Mammary epithelial cell (primary cell): ENCODE results near the gene LYPD4.

Experiments
- EZH2 ChIP-seq: IDR thresholded peaks from 2 replicates; pipeline ENCODE4 v1.6.1; 2012; ENCODE audit warnings: low read length, inconsistent platforms, borderline replicate concordance
- TF ChIP-seq, protein P1 (sequence below), 2 donors: IDR thresholded peaks in 1 of 2; conservative IDR thresholded peaks in 1 of 2; 2 replicates each; pipeline ENCODE4 v1.5.1; 2011 to 2012; ENCODE audit warnings: inconsistent platforms in 2 of 2, low read length in 2 of 2, mild to moderate bottlenecking in 2 of 2, control low read depth in 1 of 2, low read depth in 1 of 2; ENCODE audit not compliant: insufficient read depth in 1 of 2; ENCODE audit errors: extremely low read depth in 1 of 2

GRCh38 chr19:41859213-41859617 is 14.7 kb upstream of the LYPD4 start:
- TF ChIP-seq, protein P1, sequence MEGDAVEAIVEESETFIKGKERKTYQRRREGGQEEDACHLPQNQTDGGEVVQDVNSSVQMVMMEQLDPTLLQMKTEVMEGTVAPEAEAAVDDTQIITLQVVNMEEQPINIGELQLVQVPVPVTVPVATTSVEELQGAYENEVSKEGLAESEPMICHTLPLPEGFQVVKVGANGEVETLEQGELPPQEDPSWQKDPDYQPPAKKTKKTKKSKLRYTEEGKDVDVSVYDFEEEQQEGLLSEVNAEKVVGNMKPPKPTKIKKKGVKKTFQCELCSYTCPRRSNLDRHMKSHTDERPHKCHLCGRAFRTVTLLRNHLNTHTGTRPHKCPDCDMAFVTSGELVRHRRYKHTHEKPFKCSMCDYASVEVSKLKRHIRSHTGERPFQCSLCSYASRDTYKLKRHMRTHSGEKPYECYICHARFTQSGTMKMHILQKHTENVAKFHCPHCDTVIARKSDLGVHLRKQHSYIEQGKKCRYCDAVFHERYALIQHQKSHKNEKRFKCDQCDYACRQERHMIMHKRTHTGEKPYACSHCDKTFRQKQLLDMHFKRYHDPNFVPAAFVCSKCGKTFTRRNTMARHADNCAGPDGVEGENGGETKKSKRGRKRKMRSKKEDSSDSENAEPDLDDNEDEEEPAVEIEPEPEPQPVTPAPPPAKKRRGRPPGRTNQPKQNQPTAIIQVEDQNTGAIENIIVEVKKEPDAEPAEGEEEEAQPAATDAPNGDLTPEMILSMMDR (conservative IDR thresholded peaks at IDR 0.05 in 1 of 2, IDR thresholded peaks at IDR 0.05 in 1 of 2; ENCODE audit: extremely low read depth in 1 of 2, insufficient read depth in 1 of 2, low read depth in 1 of 2, low read length in 2 of 2), result no peak
- no peak for TF ChIP-seq EZH2
